Aorta (tissue), 4 donors: ENCODE results near the gene HLA-F. TPM values are rescaled to one million over a fixed set of nuclear protein-coding genes. Genes with fewer than 3 reads are reported as not detected.

Experiments used
- polyA plus RNA-seq, 2 donors: library from polyadenylated mRNA; stranded (reverse); fragments of 200-250 nt; gene quantifications; one replicate each; pipeline ENCODE4 v1.2.3, GENCODE V29; 2013
- total RNA-seq, 2 donors: library from RNA; stranded (reverse); fragmentation: NEBNext Ultra II Directional; extraction: Animal tissue kit (Norgen Biotek cat#: 25700); gene quantifications; one replicate each; pipeline ENCODE4 v1.2.1, GENCODE V29; 2021
- donor health status: healthy with polysubstance abuse.
- donor health status: Bipolar disorder and iron deficiency.
- donor health status: DM: no; HTN: no; CAD: no.
- donor health status: DM: yes; HTN: yes; CAD: no.

Gene HLA-F
- total and polyA plus RNA-seq, 4 donors = 34.2 to 153 (median 107) TPM

Other genes starting within 250 kb of the HLA-F start
- gene MAS1L, start 235.5 kb upstream of the HLA-F start, total RNA-seq = under 1 TPM in 1 of 2 donors, not detected in 1; 0.60 TPM
- gene MAS1L, start 235.5 kb upstream of the HLA-F start, polyA plus RNA-seq = not detected
- 1 to 10 TPM in 1 of 2 donors, under 1 TPM in 1; 0.32 to 4.4 TPM for gene UBD, start 163.7 kb upstream of the HLA-F start, total RNA-seq
- gene UBD, start 163.7 kb upstream of the HLA-F start, polyA plus RNA-seq = 1 to 10 TPM in 1 of 2 donors, under 1 TPM in 1; 0.51 to 3.9 TPM
- not detected for gene OR2H2, start 138.3 kb upstream of the HLA-F start, total RNA-seq
- not detected for gene OR2H2, start 138.3 kb upstream of the HLA-F start, polyA plus RNA-seq
- gene GABBR1, start 90.3 kb upstream of the HLA-F start, total RNA-seq = 100 to 1,000 TPM in 1 of 2 donors, 10 to 100 TPM in 1; 91.6 to 126 TPM
- gene GABBR1, start 90.3 kb upstream of the HLA-F start, polyA plus RNA-seq = 100 to 1,000 TPM in 1 of 2 donors, 10 to 100 TPM in 1; 13.6 to 103 TPM
- gene MOG, start 66.3 kb upstream of the HLA-F start, total RNA-seq = not detected
- gene MOG, start 66.3 kb upstream of the HLA-F start, polyA plus RNA-seq = 1 to 10 TPM in 1 of 2 donors, not detected in 1; 1.5 TPM
- gene ZFP57, start 42.3 kb upstream of the HLA-F start, total RNA-seq = under 1 TPM in 1 of 2 donors, not detected in 1; 0.49 TPM
- 1 to 10 TPM in 1 of 2 donors, not detected in 1; 7.1 TPM for gene ZFP57, start 42.3 kb upstream of the HLA-F start, polyA plus RNA-seq
- 1 to 10 TPM in 1 of 2 donors, under 1 TPM in 1; 0.29 to 1.3 TPM for gene HLA-G, start 104.4 kb downstream of the HLA-F start, total RNA-seq
- gene HLA-G, start 104.4 kb downstream of the HLA-F start, polyA plus RNA-seq = under 1 TPM in 1 of 2 donors, not detected in 1; 0.88 TPM
- gene HLA-A, start 219.1 kb downstream of the HLA-F start, total RNA-seq = 100 to 1,000 TPM; 468 to 599 TPM
- 100 to 1,000 TPM; 216 to 526 TPM for gene HLA-A, start 219.1 kb downstream of the HLA-F start, polyA plus RNA-seq